ENCODE results near the gene MRGPRX1. TPM values are rescaled to one million over a fixed set of nuclear protein-coding genes. Genes with fewer than 3 reads are reported as not detected.

The MRGPRX1 gene
- total and polyA plus RNA-seq, 2 experiments from 2014 or later = not detected

- Histone ChIP-seq H3F3A (replicated peaks; ENCODE audit: low read depth) (no peaks in the 10 kb centered on the region), H4K20me1 (replicated peaks; ENCODE audit: insufficient read depth) (no peaks in the 10 kb centered on the region), H3K4me1 (ENCODE audit: insufficient read depth) (0 out of 2 replicates have a peak, but pooled peaks cover 3% of the 10 kb centered on the region), H2AFZ (peak overlapping the region; percentile 72; the same call in 1 of the 2 replicates), H3K9me2 (ENCODE audit: insufficient read depth) (peaks cover 4% of the 10 kb centered on the region; the same call in 1 of the 2 replicates), H3K4me3 (no peak overlapping the region), H3K27me3 (ENCODE audit: insufficient read depth) (no peaks in the 10 kb centered on the region), H3K4me2 (no peak overlapping the region), H3K36me3 (ENCODE audit: insufficient read depth) (no peaks in the 10 kb centered on the region), H3K79me2 (replicated peaks; ENCODE audit: insufficient read depth) (no peaks in the 10 kb centered on the region), H3K27ac (ENCODE audit: low read depth) (no peak overlapping the region)
- TF ChIP-seq CREB1 (CRISPR knock-in tag; IDR thresholded peaks at IDR 0.05; ENCODE audit: low read depth) (no peak), JUNB (IDR thresholded peaks at IDR 0.05; ENCODE audit: unreplicated experiment) (no peak), POLR2AphosphoS5 (IDR thresholded peaks at IDR 0.05; ENCODE audit: low read depth) (no peak), ZNF331 (CRISPR knock-in tag; IDR thresholded peaks at IDR 0.05; ENCODE audit: low read depth) (no peak), ETS1 (IDR thresholded peaks at IDR 0.05) (no peak), EZH2phosphoT487 (IDR thresholded peaks at IDR 0.05; ENCODE audit: unreplicated experiment) (no peak), ZNF114 (CRISPR knock-in tag; IDR thresholded peaks at IDR 0.05) (no peak), ZNF462 (CRISPR knock-in tag; IDR thresholded peaks at IDR 0.05) (no peak), EZH2 (IDR thresholded peaks at IDR 0.05; ENCODE audit: low read depth, unreplicated experiment) (no peak), NANOG (IDR thresholded peaks at IDR 0.05; ENCODE audit: borderline replicate concordance) (no peak), CTCF (conservative IDR thresholded peaks at IDR 0.05; ENCODE audit: low read depth in 2 of 2) (no peak), STAT1 (IDR thresholded peaks at IDR 0.05; ENCODE audit: unreplicated experiment) (no peak), REST (IDR thresholded peaks at IDR 0.05; ENCODE audit: unreplicated experiment) (no peak)
- DNase-seq (ENCODE audit: low spot score) (no peak), ATAC-seq (no peak)
- Mint-ChIP-seq H3K27me3 (ENCODE audit: insufficient read depth, low read depth, poor library complexity) (peaks cover 6% of the 10 kb centered on the region), H3K4me3 (no peak overlapping the region), H3K9me3 (peaks cover 5% of the 10 kb centered on the region; the same call in 2 of the 3 replicates), H3K27ac (no peak overlapping the region), H3K4me1 (peaks cover 9% of the 10 kb centered on the region), H3K36me3 (ENCODE audit: low read depth) (no peaks in the 10 kb centered on the region)
These were observed 48.4 kb upstream of the MRGPRX1 start for GRCh38 chr11:18987454-18988231.
